Measurements from ENCODE around the gene SMYD3.

Gene SMYD3

GRCh38 chr1:246437961-246438360 is 69.1 kb downstream of the SMYD3 start:
- no peak overlapping the region for H3K9ac ChIP-seq (ENCODE audit: low read length)
- H3K27me3 ChIP-seq (replicated peaks; ENCODE audit: insufficient read depth, low read length), result no peaks in the 10 kb centered on the region
- H3F3A ChIP-seq (ENCODE audit: insufficient read depth, low read length), result no peaks in the 10 kb centered on the region
- no peaks in the 10 kb centered on the region for H4K20me1 ChIP-seq (ENCODE audit: insufficient read depth, low read length)
- no peaks in the 10 kb centered on the region for H3K79me2 ChIP-seq (ENCODE audit: low read length)
- no peak for DNase-seq
- H3K27ac ChIP-seq (ENCODE audit: low read length), result no peak overlapping the region
- no peaks in the 10 kb centered on the region for H3K4me1 ChIP-seq (ENCODE audit: low read length)
- no peaks in the 10 kb centered on the region for H3K9me2 ChIP-seq (replicated peaks; ENCODE audit: insufficient read depth, low read length)
- no peaks in the 10 kb centered on the region for H3K36me3 ChIP-seq (replicated peaks; ENCODE audit: insufficient read depth, low read length)
- no peak overlapping the region for H3K4me3 ChIP-seq (ENCODE audit: low read length)
- H3K9me3 ChIP-seq (replicated peaks; ENCODE audit: insufficient read depth, low read length), result no peaks in the 10 kb centered on the region
- H3K4me2 ChIP-seq (ENCODE audit: low read depth, low read length), result no peak overlapping the region
- no peak overlapping the region for H2AFZ ChIP-seq (ENCODE audit: low read length)
- TF ChIP-seq CTCF (IDR thresholded peaks at IDR 0.05; ENCODE audit: low read length), result no peak
- no peak for TF ChIP-seq EZH2phosphoT487 (IDR thresholded peaks at IDR 0.05; ENCODE audit: low read length)
- TF ChIP-seq EZH2 (optimal IDR thresholded peaks at IDR 0.05; ENCODE audit: low read depth, low read length), result no peak

DNA sequence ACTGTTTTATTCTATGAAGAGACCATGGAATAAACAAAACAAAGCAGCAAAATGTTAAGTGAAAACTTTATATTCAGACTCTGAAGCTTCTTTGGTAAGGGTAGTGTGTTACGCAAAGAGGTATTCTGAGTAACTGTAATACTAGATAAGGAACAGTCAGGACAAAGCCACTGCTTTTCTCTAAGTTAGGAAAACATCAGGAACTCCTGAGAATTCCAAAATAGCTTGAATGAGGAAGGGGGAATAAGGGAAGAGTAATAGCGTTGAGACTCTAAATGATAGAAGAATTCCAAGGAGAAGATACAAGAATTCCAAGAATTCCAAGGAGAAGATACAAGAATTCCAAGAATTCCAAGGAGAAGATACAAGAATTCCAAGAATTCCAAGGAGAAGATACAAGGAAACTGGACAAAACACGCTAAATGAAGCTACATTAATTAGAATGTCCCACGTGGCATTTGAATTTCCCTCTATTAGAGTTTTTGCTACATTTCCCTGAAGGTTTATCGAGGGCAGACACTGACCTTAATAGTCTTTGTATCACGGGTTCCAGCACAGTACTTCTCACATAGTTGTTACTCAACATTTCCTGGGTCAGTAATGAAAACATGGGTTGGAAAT is 71.5 kb downstream of the SMYD3 start:
- no peak overlapping the region for H3K4me3 ChIP-seq (ENCODE audit: low read length)

DNA sequence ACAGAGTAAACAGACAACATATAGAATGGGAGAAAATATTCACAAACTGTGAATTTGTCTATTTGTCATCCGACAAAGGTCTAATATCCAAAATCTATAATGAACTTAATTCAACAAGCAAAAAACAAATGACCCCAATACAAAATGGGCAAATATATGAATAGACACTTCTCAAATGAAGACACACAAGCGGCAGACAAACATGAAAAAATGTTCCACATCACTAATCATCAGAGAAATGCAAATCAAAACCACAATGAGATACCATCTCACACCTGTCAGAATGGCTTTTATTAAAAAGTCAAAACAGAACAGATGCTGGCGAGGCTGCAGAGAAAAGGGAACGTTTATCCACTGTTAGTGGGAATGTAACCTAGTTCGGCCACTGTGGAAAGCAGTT is 72.7 kb downstream of the SMYD3 start:
- no peak for DNase-seq
- H3K9me3 ChIP-seq (replicated peaks; ENCODE audit: insufficient read depth, low read length), result no peaks in the 10 kb centered on the region
- H2AFZ ChIP-seq (ENCODE audit: low read length), result no peak overlapping the region
- no peak overlapping the region for H3K9ac ChIP-seq (ENCODE audit: low read length)
- no peaks in the 10 kb centered on the region for H3K4me1 ChIP-seq (ENCODE audit: low read length)
- no peaks in the 10 kb centered on the region for H3F3A ChIP-seq (ENCODE audit: insufficient read depth, low read length)
- H3K9me2 ChIP-seq (replicated peaks; ENCODE audit: insufficient read depth, low read length), result no peaks in the 10 kb centered on the region
- H4K20me1 ChIP-seq (ENCODE audit: insufficient read depth, low read length), result no peaks in the 10 kb centered on the region
- H3K27me3 ChIP-seq (replicated peaks; ENCODE audit: insufficient read depth, low read length), result no peaks in the 10 kb centered on the region
- H3K4me2 ChIP-seq (ENCODE audit: low read depth, low read length), result no peak overlapping the region
- TF ChIP-seq EZH2phosphoT487 (IDR thresholded peaks at IDR 0.05; ENCODE audit: low read length), result no peak
- no peak for TF ChIP-seq EZH2 (optimal IDR thresholded peaks at IDR 0.05; ENCODE audit: low read depth, low read length)
- TF ChIP-seq CTCF (IDR thresholded peaks at IDR 0.05; ENCODE audit: low read length), result no peak
- H3K36me3 ChIP-seq (replicated peaks; ENCODE audit: insufficient read depth, low read length), result no peaks in the 10 kb centered on the region
- no peak overlapping the region for H3K4me3 ChIP-seq (ENCODE audit: low read length)
- H3K27ac ChIP-seq (ENCODE audit: low read length), result no peak overlapping the region
- no peaks in the 10 kb centered on the region for H3K79me2 ChIP-seq (ENCODE audit: low read length)

More for the DNA sequence above, 71.5 kb downstream of the SMYD3 start:
- Histone ChIP-seq H3K27ac (ENCODE audit: low read length) (no peak overlapping the region), H3K4me2 (ENCODE audit: low read depth, low read length) (no peak overlapping the region), H4K20me1 (ENCODE audit: insufficient read depth, low read length) (no peaks in the 10 kb centered on the region), H3K79me2 (ENCODE audit: low read length) (no peaks in the 10 kb centered on the region), H3K9ac (ENCODE audit: low read length) (no peak overlapping the region), H2AFZ (ENCODE audit: low read length) (no peak overlapping the region), H3K27me3 (replicated peaks; ENCODE audit: insufficient read depth, low read length) (no peaks in the 10 kb centered on the region), H3F3A (ENCODE audit: insufficient read depth, low read length) (no peaks in the 10 kb centered on the region), H3K4me1 (ENCODE audit: low read length) (no peaks in the 10 kb centered on the region), H3K9me3 (replicated peaks; ENCODE audit: insufficient read depth, low read length) (no peaks in the 10 kb centered on the region), H3K9me2 (replicated peaks; ENCODE audit: insufficient read depth, low read length) (no peaks in the 10 kb centered on the region), H3K36me3 (replicated peaks; ENCODE audit: insufficient read depth, low read length) (no peaks in the 10 kb centered on the region)
- TF ChIP-seq EZH2 (optimal IDR thresholded peaks at IDR 0.05; ENCODE audit: low read depth, low read length) (no peak), EZH2phosphoT487 (IDR thresholded peaks at IDR 0.05; ENCODE audit: low read length) (no peak), CTCF (IDR thresholded peaks at IDR 0.05; ENCODE audit: low read length) (no peak)
- DNase-seq, result no peak
